Stimulated activated CD8-positive, alpha-beta memory T cell treated with anti-CD3 and anti-CD28 coated beads, Interleukin-7, amount 100 ng/mL, for 48 hours (primary cell): ENCODE measurements around the gene KLHL6.

ENCODE experiments used
- DNase-seq, 2 donors: peaks; one replicate each; pipeline ENCODE4 v3.0.0-alpha.2; 2020; ENCODE audit warnings: low read depth in 1 of 2; ENCODE audit errors: extremely low read depth in 1 of 2

KLHL6 gene

GRCh38 chr3:183508821-183509220, 46.7 kb downstream of the KLHL6 start:
- no peak for DNase-seq

GRCh38 chr3:183507551-183507950, 48.0 kb downstream of the KLHL6 start:
- DNase-seq: no peak

- no peak for DNase-seq
Measured at GRCh38 chr3:183506674-183507320, 48.7 kb downstream of the KLHL6 start.

DNA sequence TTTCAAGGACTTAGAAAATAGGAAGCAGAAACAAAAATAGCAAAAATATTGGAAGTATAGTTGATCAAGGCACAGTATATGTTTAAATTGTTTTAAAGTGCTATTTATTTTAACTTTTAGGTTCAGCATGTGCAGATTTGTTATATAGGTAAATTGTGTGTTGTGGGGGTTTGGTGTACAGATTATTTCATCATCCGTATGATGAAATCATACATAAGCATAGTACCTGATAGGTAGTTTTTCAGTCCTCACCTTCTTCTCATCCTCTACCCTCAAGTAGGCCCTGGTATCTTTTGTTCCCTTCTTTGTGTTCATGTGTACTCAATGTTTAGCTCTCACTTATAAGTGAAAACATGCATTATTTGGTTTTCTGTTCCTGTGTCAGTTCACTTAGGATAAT, 50.9 kb downstream of the KLHL6 start:
- DNase-seq: no peak

DNA sequence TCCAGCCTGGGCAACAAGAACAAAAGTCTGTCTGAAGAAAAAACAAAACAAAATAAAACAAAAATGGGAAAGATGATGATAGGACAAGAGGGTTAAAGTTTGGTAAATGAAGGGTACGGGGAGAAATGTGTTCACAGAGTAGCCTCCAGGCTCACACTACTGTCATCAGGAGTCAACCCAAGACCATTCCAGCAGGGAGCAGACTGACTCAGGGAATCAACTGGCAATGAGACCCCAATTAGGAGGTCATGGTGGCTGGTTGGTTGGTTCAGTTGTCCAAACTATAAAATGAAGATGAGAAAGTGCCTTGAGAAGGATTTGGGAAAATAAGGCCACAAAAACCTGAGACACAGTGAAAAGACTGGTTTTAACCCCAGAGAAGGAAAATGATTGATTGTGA, 51.8 kb downstream of the KLHL6 start:
- DNase-seq: no peak

DNA sequence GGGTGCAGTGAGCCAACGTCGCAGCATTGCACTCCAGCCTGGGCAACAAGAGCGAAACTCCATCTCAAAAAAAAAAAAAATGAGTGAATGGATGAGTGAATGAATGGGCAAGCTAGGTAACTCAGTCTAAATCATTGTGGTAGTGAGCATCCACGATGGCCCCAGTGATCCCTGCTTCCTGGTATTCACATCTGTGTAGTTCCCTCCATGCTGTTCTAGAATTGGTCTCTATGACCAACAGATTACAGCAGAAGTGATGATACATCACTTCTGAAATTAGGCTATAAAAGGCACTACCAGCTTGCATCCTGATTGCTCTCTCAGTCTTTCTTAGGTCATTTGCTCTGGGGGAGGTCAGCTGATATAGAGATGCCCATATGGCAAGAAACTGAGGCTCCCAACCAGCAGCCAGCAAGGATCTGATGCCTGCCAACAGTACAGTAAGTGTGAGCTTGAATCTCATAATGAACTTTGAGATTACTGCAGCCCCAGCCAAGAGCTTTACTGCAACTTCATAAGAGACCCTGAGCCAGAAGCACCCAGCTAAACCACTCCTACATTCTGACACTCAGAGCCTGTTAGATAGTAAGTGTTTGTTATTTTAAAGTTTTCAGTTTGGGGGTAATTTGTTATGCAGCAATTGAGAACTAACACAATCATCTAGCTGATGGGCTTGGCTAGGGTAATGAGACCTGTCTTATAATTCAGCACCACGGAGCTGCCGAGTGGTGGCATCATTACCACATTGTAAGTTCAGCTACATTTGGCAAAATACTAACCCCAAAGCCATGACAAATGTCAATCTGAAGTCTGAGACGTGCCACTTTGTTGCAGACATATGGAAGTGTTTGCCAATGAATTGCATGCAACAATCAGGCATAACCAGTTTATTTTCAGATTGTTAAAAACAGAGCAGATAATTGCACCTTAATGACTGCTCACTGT, 53.0 kb downstream of the KLHL6 start:
- DNase-seq: no peak

GRCh38 chr3:183500981-183501704, 54.4 kb downstream of the KLHL6 start:
- DNase-seq: no peak

DNA sequence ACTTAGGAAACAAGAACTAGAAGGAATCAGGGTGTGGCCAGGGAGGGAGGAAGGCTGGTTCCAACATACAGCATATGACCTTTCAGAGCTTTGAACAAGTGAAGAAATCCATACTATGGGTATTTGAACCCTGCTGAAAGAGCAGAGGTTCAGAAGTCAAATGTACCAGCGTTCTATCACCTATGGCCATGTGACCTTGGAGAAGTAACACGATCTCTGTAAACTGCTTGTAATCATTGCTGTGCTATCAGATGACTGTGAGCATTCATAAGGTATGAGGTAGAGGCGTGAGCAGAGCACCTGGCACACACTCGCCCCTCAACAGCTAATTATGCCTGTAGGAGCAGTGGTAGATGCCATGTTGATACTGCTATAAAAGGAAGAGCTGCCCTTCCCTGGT, 55.2 kb downstream of the KLHL6 start:
- DNase-seq: no peak

DNA sequence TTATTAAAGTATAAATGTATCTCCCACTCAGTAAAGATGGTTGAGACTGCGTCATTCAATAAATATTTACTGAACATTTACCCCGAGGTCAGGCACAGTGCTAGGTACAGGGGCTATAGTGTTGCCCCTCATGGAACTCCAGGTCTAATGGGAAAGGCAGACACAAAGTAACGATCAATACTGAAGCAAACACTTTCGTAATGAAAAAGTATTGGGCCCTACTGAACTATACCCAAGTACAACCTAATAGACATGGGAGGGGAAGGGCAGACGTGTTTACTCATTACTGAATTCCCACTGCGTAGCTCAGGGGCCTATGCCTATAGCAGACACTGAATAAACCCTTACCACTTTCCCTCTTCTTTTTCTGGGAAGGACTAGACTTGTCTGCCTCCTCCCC, 56.9 kb downstream of the KLHL6 start:
- no peak for DNase-seq

- no peak for DNase-seq
Measured at GRCh38 chr3:183497313-183497712, 58.2 kb downstream of the KLHL6 start.

GRCh38 chr3:183496311-183496710, 59.2 kb downstream of the KLHL6 start:
- no peak for DNase-seq

DNA sequence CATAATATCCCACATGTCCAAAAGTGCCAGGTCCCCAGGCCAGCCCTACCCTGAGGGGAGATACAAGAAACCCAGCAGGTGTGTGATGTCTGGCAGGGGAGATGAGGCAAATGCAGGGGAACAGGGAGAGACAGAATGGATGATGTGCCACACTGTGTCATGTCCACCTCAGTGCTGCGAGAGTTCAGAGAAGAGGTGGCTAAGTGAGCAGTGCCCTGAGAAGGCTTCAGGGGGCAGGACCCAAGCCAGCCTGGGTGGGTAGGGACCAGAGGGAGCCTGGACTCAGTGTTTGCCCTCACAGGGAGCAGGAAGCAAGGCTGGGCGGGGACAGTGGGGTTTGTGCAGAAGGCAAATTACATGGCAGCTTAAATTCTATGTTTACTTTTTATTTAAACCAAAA, 61.2 kb downstream of the KLHL6 start:
- DNase-seq: no peak

GRCh38 chr3:183493296-183494045, 62.0 kb downstream of the KLHL6 start:
- no peak for DNase-seq

DNA sequence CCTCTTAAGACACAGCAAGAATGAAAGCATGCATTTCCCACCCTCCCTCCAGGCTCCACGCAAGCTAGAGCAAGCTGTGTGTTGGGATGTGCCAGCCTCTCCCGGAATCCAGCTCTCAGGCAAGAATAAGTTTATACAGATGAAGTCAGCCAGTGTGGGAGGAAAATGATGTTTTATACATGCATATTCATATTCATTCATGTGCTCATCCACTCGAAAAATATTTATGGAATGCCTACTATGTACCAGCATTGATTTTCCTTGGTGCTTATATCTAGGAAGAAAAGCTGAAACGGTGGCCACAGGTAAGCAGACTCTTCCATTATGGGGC, 62.7 kb downstream of the KLHL6 start:
- no peak for DNase-seq

GRCh38 chr3:183491923-183492848, 63.3 kb downstream of the KLHL6 start:
- DNase-seq: no peak

- no peak for DNase-seq
Measured at GRCh38 chr3:183491109-183491922, 64.2 kb downstream of the KLHL6 start.

GRCh38 chr3:183490653-183491052, 64.9 kb downstream of the KLHL6 start:
- no peak for DNase-seq

- no peak for DNase-seq
Measured at GRCh38 chr3:183490211-183490601, 65.3 kb downstream of the KLHL6 start.
